ENCODE results near the gene DDC.

DDC gene

DNA sequence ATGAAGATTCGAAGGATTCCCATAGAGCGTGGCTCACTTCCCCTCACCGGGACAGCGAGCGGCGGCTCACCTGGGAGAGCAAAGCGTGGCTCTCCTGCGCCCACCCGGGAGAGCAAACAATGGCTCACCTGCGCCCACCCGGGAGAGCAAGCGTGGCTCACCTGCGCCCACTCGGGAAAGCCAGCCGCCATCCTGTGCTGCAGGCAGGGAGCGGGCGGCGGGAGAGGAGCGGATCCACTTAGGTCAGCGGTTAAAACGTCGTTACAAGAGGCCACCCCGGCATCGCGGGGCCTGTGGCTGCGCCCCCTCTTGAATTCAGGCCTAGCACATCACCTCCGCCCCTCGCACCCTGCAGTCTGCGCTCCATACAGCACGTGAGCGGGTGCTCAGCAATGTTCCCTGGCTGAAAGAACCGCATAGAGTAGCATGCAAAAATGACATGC lies 114.6 kb downstream of the DDC start:
- DNase-seq, result no peak

DNA sequence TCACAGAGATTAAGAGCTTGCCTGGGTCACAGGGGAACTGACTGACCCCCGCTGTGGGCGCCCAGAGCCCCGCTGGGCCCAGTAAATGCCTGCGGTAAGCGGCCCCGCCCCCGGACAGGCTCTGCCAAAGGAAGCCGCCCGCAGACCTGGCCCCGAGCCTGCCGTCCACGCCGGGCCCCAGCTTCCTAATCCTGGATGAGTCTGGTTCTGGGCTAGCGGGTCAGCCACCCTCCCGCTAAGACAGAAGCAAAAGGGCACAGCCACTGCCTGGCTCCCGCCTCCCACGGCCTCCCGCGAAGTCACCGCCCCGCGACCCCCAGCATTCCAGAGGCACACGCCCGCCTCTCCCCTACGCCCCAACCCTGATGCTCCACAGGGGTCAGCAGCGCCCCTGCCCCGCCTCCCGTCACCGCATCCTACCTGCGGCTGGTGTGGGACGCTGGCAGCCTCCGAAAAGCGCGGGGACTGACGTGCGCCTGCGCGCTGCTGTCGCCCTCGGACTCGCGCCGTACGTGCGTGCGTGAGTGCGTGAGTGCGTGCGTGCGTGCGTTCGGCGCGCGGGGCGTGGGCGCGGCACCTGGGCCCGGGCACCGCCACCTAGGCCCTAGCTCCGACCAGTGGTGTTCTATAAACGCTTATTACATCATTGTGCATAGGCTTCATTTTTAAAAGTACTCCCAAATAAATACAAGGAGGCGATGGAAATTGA lies 115.2 kb downstream of the DDC start, which contains the start of gene FIGNL1:
FIGNL1 (minus strand) TSS at position 470 of the 709 bp plus-strand sequence. CDS start 3,063 bp downstream, outside the sequence.
- peak; percentile 76 to 81 for DNase-seq

DNA sequence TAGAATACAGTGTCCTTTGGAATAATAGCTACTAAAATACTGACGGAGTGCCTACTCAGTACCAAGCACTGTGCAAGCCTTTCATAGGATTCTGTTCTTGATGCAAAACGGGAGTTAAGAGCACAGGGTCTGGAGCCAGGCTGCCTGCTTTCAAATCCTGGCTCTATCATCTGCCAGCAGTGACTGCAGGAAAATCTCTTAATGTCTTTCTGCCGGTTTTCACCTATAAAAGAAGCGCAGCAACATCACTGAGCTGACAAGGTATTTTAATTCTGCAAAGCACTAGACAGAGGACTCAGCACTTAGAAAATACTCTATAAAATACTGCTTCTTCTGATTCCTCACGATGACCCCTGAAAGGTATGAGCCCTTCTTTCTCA lies 115.7 kb downstream of the DDC start:
- no peak for DNase-seq

DNA sequence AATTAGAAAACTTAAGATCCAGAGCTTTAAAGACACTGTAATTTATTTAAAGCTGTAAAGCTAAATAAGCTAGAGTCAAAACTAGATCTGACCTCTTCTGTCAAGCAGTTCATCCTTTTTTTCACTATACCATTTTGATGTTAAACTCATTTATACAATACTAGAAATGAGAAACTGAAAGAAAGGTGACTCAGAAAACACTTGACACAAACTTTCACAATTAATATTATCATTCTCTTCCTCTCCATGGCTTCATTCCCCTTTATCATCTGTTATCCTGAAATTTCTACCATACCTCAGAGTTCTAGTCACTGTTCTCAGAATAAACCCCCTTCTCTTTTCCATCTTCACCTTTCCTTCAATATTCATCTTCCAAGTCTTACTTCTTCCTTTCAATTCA lies 116.4 kb downstream of the DDC start:
- DNase-seq, result no peak

DNA sequence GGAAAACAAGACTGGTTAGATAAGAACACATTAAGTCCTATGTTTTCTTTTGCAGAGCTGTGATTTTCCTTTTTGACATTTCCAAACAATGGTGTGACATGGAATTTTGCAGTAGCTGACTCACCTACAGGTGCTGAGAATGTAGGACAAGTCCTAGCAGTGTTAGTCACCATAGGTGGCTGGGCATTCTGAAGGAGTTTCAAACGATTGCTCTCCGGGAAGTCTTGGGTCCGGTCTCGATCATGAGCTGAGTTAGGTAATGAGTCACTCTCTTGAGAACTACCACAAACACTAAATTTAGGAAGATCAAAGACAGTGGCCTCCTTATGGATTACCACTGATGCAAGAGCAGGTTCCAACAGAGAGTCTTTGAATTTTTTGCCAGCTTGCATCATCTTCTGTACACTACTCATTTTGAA lies 118.7 kb downstream of the DDC start:
- no peak for DNase-seq

DNA sequence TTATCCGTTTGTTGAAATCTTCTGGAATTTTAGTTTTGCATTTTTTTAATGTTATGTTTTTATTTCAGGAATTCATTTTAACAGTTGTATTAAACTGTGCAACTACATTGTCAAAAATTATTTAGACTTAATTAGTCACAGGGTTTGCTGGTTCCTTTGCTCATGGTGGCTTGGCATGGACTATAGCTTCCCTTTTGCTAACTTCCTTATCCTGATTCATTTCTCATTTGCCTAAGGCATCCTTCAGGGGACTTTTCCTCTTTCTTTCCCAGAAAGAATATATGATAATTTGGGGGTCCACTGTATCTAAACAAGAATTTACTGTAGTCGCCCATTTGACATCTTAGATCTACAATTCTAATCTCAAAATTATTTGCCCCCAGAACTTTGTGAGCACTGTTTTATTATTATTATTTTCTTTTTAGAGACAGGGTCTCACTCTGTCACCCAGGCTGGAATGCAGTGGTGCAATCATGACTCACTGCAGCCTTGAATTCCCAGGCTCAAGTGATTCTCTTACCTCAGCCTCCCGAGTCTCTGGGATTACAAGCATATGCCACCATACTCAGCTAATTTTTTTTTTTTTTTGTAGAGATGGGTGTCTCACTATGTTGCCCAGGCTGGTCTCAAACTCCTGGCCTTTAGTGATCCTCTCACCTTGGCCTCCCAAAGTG lies 128.9 kb downstream of the DDC start:
- no peak for DNase-seq

DNA sequence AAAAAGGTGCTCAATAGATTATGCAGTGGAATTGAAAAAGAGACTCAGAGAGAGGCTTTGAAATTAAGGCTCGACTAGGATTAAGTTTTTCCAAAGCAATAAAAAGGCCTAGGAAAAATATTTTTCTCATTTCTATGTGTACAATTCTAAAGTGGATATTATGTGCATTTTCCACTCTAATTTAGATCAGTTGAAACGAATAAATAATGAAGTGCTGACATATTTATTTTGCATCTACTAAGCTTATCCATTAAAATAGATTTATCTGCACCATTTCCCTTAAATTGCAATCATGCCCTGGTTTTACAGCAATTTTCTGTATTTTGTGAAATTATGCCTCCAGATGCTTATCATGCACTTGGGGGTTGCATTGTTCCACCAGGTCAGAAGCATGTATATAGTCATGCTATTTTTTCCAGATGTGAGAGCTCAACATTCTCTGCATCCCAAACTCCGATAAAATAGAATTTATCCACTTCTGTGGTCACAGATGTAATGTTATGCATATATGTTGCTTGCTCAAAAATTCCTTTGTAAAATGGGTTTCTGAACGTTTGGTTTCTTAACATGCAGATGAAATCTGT lies 133.4 kb downstream of the DDC start:
- no peak for DNase-seq

DNA sequence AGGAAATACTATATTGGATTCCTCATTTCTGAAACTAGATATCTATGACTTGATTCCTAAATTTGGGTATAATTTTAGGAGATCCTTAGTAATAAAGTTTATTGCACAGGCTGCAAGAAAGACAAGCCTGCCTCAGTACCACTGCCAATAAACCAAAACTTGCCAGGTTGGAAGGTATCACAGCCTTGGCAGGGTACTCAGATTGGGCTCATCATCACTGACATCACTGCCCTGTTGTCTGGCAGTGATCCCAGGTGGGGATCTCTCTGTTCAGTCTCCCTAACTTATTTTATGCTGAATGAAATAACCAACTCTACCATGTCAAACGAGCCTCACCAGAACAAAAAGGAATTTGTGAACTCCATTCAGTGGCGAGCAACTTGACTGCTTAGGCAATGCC lies 133.9 kb downstream of the DDC start:
- DNase-seq, result no peak

DNA sequence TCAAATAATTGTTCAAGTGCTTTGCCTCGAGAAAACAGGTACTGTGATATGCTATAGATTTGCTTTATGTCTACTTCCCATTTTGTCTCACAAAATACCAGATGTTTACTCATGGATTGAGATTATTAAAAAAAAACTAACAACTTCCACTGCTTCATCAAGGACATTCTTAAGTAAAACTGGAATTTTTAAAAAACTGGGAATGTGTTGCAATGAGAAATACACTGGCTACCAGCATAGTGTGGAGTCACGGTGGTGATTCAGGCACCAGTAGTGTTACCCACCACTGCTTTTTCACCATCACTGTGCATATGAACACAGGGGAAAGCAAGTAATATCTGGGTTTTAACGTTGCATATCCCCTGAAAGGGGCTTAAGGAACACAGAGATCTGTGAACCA lies 136.3 kb downstream of the DDC start:
- no peak for DNase-seq

DNA sequence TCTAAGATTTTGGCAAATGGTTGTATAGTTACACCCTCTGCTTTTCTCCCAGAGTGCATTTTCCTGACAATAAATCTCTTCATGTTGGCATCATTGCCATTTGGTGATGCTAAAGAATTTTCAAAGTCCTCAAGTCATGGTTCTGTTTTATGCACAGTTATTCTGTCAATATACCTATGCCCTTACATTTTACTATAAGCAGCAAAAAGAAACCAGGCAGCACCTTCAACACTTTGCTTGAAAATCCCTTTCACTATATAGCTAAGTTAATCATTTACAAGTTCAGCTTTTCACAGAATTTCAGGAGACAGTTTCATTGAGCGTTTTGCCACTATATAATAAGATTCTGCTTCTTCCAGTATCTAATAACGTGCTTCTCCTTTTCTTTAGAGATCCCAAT lies 137.7 kb downstream of the DDC start:
- no peak for DNase-seq

DNA sequence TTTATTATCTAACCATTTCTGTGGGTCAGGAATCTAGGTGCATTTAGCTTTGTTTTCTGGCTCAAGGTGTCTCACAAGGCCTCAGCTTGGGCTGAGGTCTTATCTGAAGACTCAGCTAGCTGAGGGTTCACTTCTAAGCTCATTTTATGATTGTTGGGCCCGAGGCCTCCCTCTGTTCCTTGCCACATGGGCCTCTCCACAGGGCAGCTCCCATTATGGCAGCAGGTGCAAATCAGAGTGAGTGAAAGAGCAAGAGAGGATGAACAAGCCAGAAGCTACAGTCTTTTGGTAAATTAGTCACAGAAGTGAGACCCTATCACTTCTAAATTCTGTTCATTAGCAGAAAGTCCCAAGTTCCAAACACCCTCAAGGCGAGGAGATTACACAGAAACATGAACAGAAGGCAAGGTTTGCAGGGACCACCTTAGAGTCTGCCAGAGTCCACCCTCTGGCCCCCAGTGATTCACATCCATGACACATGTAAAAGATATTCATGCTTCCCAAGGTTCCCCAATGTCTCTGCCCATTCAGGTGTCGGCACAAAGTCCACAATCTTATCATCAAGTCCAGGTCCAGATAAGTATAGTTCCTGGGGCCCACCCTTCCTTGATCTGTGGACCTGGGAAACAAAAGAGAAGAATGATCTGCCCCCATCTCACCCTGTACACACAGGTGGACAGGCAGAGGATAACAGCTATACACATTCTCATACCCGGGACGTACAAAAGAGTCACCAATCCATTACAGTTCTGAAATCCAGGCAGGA lies 138.7 kb downstream of the DDC start:
- no peak for DNase-seq

DNA sequence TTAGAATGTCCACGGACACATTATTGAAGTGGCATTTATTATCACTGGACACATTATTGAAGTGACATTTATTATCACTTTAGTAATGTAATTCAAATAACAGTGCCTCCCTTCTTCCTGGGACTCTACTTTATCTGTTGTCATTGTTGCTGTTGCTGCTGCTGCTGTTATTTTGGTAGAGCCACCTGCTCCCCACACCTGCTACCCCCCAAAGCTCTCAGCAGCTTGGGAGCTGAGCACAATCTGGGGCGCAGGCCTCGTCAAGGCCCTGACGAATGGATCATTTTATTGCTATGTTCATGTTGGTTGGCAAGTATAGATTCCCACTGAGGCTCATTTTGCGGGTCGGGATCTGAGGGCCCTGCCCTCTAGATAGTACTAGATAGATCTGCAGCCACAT lies 139.9 kb downstream of the DDC start:
- DNase-seq, result no peak

DNA sequence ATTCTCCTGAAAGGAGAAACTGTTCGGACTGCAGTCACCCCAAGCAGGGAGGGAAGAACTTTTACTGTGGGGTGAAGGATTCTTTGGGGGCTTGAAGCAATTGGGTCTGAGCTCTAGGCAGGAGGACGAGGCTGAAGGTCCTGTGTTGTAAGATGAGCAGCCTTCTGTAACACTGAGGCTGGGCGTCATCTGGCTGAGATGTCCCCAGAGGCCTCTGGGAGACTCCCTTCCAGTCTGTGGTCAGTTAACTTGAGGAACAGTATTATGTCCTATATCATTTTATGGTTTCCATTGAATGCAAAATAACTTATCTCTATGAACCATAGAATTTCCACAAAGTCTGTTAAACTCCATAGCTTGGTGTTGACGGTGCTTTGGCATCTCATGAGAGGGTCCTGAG lies 141.3 kb downstream of the DDC start:
- DNase-seq, result no peak

DNA sequence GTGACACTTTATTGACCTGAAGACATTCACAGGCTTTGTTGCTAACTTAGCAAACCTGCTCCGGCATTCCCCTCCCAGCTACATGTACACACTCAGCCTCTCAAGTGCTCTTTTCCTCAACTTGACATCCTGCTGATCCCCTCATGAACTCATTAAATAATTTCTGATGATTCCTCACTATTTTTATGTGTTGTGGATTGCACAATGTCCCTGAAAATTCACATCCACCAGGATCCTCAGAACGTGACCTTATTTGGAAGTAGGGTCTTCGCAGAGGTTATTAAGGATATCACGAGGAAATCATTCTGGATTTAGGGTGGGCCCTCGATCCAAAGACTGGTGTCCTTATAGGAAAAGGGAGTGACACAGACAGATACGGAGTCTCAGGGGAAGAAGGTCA lies 142.3 kb downstream of the DDC start:
- DNase-seq, result no peak

DNA sequence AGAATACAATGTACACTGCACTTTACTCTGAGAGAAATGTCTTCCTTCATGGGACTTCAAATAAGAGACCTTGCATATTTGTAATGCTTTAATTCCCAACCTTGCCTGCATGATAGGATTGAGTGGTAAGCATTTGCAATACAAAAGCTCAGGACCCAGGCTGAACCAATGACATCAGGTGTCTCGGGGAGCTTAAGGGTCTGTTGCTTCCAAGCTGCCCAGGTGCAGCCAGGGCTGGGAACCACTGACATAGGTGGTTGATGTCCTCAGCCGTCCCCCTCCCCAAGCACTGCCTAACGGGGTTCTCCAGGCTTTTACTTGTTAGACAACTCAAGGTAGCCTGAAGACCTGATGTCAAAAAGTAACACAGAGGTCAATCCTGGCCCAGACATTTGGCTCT lies 144.2 kb downstream of the DDC start:
- DNase-seq, result no peak

DNA sequence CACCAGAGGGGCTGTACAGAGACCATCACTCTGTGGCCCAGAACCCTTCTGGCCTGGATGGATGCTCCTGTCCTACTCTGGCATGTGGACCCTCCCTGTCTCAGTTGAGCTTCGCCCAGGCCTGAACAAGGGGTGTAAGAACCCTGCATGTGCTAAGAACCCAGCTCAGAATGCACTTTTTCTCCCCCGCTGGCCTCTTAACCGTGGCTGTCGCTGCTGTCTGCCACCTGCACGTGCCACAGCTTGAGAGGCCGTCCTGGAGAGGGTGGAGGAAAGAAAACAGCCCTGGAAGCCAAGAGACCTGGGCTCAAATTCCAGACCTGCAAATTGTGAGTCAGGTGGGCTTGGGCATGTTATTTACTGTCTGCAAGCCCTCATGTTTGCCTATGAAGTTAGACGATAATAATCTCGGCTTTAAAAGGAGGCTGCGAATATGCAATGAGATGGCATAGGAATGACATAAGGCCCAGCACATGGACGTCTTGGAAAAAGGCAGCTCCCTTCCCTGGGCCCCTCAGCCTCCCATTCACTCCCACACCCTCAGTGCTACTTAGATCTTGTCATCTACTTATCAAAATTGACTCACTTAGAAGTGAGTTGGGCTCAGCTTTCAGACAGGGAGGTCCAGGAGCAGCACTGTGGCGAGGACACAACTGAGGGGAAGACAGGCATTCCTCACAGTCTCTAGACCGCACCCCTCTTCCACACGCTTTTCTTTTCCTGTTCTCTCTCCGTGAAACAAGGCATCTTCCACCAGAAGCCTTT lies 146.5 kb downstream of the DDC start:
- DNase-seq, result no peak

DNA sequence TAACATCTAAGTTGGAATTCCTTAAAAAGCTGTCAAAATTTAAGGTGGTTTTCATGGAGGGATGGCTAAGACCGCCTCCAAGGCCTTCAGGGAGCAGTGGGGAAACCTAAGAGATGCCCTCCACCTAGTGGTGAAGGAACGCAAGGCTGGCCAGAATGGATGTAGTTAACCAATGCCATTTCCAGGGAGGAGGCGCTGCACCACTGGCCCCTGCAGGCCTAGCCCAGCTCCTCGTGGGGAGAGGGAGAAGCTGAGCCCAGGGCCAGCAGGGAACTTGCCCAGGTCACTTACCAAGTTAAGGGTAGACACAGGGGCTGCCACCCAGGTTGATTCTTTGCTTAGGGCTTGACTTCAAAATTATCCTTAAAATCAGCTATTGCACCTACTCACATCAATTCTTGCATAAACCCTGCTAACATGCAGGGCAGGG lies 147.1 kb downstream of the DDC start:
- peak; percentile 77 to 81 for DNase-seq

DNA sequence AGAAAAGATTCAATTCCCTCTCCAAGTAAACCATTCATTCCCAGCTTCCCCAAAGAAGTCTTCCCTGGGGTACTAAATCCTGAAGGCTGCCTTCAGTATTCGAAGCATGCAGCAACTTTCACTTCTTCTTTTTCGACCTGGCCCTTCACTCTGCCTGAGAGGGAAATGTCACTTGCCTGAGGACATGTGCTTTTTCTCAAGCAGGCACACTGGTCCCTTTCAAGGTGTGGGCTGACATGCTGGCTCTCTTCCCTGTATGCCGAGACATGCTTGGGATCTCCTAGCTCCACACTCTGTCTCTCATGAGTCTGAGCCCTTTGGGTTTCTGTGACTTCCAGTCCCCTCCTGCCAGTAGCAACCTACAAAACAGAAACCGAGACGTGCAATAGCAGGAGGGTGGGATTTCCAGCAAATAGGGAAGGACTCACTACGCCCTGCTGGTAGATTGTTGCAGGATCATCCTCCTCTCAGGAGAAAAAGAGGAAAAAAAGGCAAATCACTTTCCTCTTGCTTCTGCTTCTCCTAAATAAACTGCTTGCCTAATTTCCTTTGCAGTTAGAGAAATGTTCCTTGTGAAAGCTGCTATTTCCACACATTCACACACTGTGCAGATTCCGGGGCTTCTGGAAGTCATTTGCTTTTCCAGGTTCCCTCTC lies 148.6 kb downstream of the DDC start:
- DNase-seq, result peak in 1 of 2 donors; percentile 50

DNA sequence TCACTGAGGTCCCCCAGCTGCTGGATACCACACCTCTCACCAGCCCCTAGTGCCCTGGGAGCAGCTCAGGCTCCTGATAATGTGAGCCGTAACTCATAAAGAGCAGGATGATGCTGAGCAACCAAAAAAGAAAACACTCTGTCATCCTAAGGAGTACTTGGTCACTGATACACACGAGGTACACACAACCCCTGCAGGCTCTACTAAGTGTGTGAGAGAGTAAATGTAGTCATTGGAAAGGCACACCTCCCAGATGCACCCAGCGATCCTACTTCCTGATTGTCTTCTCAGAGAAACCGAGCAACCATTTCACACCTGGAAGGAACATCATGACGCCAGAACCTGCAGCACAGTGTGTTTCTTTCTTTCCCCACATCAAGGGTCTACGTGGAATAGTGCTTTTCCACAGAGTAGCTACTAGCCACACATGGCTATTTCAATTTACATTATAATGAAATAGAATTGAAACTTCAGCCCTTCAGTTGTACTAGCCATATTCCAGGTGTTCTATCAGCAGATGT lies 149.3 kb downstream of the DDC start:
- no peak for DNase-seq

DNA sequence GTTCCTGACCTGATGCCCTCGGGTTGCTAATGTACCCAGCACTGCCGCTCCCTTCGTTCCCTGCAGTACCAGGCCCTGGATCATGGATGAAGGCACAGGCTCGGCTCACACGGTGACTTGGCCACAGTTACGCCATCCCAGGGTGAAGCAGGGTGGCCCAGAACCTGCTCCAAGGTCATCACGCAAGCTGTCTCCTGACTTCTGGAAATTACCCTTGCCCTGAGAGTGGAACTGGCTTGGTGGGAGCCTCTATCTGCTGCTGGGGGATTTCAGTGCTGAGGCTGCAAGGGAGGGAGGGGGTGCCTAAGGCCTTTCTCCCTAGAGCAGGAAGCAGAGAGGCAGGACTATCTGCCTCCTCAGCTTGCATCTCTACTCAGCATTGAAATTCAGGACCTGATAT lies 151.6 kb downstream of the DDC start:
- no peak for DNase-seq

DNA sequence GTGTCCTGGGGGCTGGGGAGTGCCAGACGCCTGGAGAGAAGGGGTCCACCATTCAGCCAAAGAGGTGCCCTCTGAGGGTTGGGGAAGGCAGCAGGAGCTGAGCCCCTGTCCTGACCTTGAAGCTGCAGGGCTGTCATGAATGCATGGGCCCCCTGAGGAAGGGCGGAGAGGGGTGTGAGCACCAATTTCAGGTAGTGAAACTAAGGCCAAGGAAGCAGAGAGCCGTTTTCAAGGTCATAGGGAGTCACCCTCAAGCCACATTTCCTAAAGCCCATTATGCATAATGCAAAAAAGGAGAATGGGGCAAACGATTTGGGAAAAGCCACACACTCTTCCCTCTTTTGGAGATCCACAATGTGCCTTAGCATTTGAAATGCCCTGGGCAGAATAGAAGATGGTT lies 152.2 kb downstream of the DDC start:
- no peak for DNase-seq

DNA sequence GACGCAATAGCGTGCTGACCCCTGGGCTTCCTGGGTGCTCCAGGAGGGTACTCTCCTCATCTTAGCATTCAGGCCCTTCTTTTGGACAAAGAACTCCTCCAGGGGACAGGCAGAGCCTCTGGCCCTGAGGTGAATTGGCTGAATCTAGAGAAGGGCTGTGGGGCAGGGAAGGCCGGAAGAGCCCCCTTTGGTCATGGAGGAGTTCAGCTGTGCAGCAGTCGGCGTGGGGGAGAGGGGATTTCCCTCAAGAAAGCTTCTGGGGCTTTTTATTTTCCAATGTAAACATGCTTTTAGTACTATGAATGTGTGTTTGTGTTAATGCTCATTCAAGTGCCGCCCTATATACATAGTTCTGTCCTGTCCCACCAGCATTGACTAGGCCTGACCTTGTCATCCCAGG lies 153.9 kb downstream of the DDC start:
- DNase-seq, result no peak

Measured in CD4-positive, alpha-beta T cell treated with Interleukin-4 for 1 hour (primary cell).